HG03442 (cell line): Measurements from ENCODE around the gene MAML3.
A peak's percentile ranks its signal among the peaks of the same experiment; 100 is the strongest.

Experiments used
- ATAC-seq: cut with Tn5 transposase; IDR thresholded peaks from one replicate; pipeline ENCODE4 v1.9.1; 2021; ENCODE audit warnings: mild to moderate bottlenecking, moderate library complexity; ENCODE audit not compliant: unreplicated experiment

MAML3 gene

GRCh38 chr4:139768896-139769295 is 385.1 kb downstream of the MAML3 start:
- ATAC-seq: no peak

GRCh38 chr4:139768366-139768765 is 385.6 kb downstream of the MAML3 start:
- ATAC-seq: no peak

- ATAC-seq: no peak
These were observed 386.4 kb downstream of the MAML3 start for GRCh38 chr4:139767585-139767984.

GRCh38 chr4:139767168-139767567 is 386.8 kb downstream of the MAML3 start:
- ATAC-seq: no peak

- no peak for ATAC-seq
These were observed 389.2 kb downstream of the MAML3 start for GRCh38 chr4:139764686-139765310.

- no peak for ATAC-seq
These were observed 389.8 kb downstream of the MAML3 start for GRCh38 chr4:139764182-139764581.

- no peak for ATAC-seq
These were observed 390.3 kb downstream of the MAML3 start for GRCh38 chr4:139763672-139764071.

GRCh38 chr4:139763205-139763604 is 390.8 kb downstream of the MAML3 start:
- no peak for ATAC-seq

GRCh38 chr4:139762720-139763119 is 391.3 kb downstream of the MAML3 start:
- ATAC-seq: no peak

GRCh38 chr4:139761461-139761860 is 392.5 kb downstream of the MAML3 start:
- ATAC-seq: peak; percentile 79

GRCh38 chr4:139760567-139760966 is 393.4 kb downstream of the MAML3 start:
- no peak for ATAC-seq

GRCh38 chr4:139759097-139759496 is 394.9 kb downstream of the MAML3 start:
- ATAC-seq: no peak

- ATAC-seq: no peak
These were observed 397.4 kb downstream of the MAML3 start for GRCh38 chr4:139756391-139757180.

GRCh38 chr4:139754938-139755337 is 399.0 kb downstream of the MAML3 start:
- no peak for ATAC-seq

- ATAC-seq: no peak
These were observed 400.3 kb downstream of the MAML3 start for GRCh38 chr4:139753686-139754085.

- no peak for ATAC-seq
These were observed 404.0 kb downstream of the MAML3 start for GRCh38 chr4:139749835-139750498.

- ATAC-seq: no peak
These were observed 404.6 kb downstream of the MAML3 start for GRCh38 chr4:139749338-139749737.

- ATAC-seq: no peak
These were observed 407.4 kb downstream of the MAML3 start for GRCh38 chr4:139746431-139747171.

GRCh38 chr4:139745111-139745639 is 408.8 kb downstream of the MAML3 start:
- ATAC-seq: no peak

- ATAC-seq: no peak
These were observed 409.8 kb downstream of the MAML3 start for GRCh38 chr4:139744232-139744631.

- ATAC-seq: no peak
These were observed 411.0 kb downstream of the MAML3 start for GRCh38 chr4:139743027-139743426.
